Adrenal gland (tissue), 12 donors: ENCODE data around the gene SRRM2. TPM values are rescaled to one million over a fixed set of nuclear protein-coding genes. Genes with fewer than 3 reads are reported as not detected.

ENCODE experiments used
- DNase-seq, 7 donors: peaks; one replicate each; pipeline ENCODE4 v3.0.0-alpha.2; 2019 to 2020
- H3K27ac ChIP-seq, 5 donors: fragments of 200-600 bp; sonication (generic) in 4 of 5; 1 replicate in 3 of 5; 2 replicates in 2 of 5; pipeline versions ENCODE4 v1.5.1 to v1.8.0; 2016 to 2020; ENCODE audit warnings: mild to moderate bottlenecking in 1 of 5
- H3K27me3 ChIP-seq: fragments of 200-600 bp; 2 replicates; pipeline ENCODE4 v1.8.0; 2021
- H3K36me3 ChIP-seq, 2 donors: fragments of 200-600 bp; replicated peaks in 1 of 2; 1 replicate in 1 of 2; 2 replicates in 1 of 2; pipeline versions ENCODE4 v1.5.1 to v1.8.0; 2018 to 2022
- H3K4me1 ChIP-seq, 2 donors: fragments of 200-600 bp; replicated peaks in 1 of 2; 1 replicate in 1 of 2; 2 replicates in 1 of 2; pipeline versions ENCODE4 v1.5.1 to v1.8.0; 2018 to 2021
- H3K4me3 ChIP-seq, 4 donors: fragments of 200-600 bp; sonication (generic) in 3 of 4; one replicate each; pipeline ENCODE4 v1.5.1; 2016 to 2018
- H3K9me3 ChIP-seq, 3 donors: fragments of 200-600 bp; sonication (generic) in 1 of 3; replicated peaks in 1 of 3; 1 replicate in 2 of 3; 2 replicates in 1 of 3; pipeline versions ENCODE4 v1.5.1 to v1.8.0; 2016 to 2021
- POLR2A ChIP-seq, 2 donors: fragments of 450-650 bp; IDR thresholded peaks; one replicate each; pipeline ENCODE4 v1.6.1; 2017; ENCODE audit warnings: antibody characterized with exemption in 2 of 2, mild to moderate bottlenecking in 2 of 2, moderate library complexity in 1 of 2
- WGBS, 4 donors: extraction: QIAGEN DNeasy Blood & Tissue Kit in 2 of 4; methylation state at CpG; one replicate each; pipeline versions ENCODE4 v1.1.5 to v1.1.7; 2013 to 2017; 5-methylcytosine and 5-hydroxymethylcytosine counted together
- intact Hi-C, 2 donors: fragments of 100-400 bp; cut with DNase I; formaldehyde crosslinking; loops; one replicate each; pipeline versions ENCODE4 v1.14.1 to v1.15.0; 2022 to 2023
- polyA plus RNA-seq, 3 donors: library from polyadenylated mRNA; stranded (reverse); fragments of 200-250 nt in 2 of 3; fragments of 350-450 nt in 1 of 3; fragmentation: Illumina TruSeq in 1 of 3; extraction: RNeasy Lipid Tissue Mini Kit (QIAGEN cat#74804) in 1 of 3; gene quantifications; one replicate each; pipeline ENCODE4 v1.2.3, GENCODE V29; 2013 to 2014
- total RNA-seq, 9 donors: library from RNA; depleted of rRNA in 4 of 9; stranded (reverse); fragments of >200 nt in 4 of 9; fragments of 120-200 nt in 1 of 9; fragmentation: NEBNext Ultra II Directional in 1 of 9; extraction: Animal tissue kit (Norgen Biotek cat#: 25700) in 1 of 9; gene quantifications; one replicate each; pipeline versions ENCODE4 v1.1.0 to v1.2.4, GENCODE V29; 2013 to 2023
- TF ChIP-seq, protein P1 (sequence below), 6 experiments: fragments of 450-650 bp in 4 of 6; fragments of 200-600 bp in 2 of 6; sonication (generic) in 1 of 6; IDR thresholded peaks; 1 replicate in 5 of 6; 2 replicates in 1 of 6; pipeline versions ENCODE4 v1.5.1 to v1.8.0; 2016 to 2021; ENCODE audit warnings: antibody characterized with exemption in 6 of 6, mild to moderate bottlenecking in 2 of 6, moderate library complexity in 1 of 6
- donor health status: healthy with polysubstance abuse.
- donor health status: Bipolar disorder and iron deficiency.
- donor health status: DM: yes; HTN: yes; CAD: no.
- donor health status: DM: no; HTN: no; CAD: no.
- donor health status: DM: no; HTN: no; CAD: no.
- donor health status: DM: yes; HTN: yes; CAD: no.

SRRM2 gene
- total and polyA plus RNA-seq, 12 donors, result 81.7 to 3,120 (median 328) TPM

DNA sequence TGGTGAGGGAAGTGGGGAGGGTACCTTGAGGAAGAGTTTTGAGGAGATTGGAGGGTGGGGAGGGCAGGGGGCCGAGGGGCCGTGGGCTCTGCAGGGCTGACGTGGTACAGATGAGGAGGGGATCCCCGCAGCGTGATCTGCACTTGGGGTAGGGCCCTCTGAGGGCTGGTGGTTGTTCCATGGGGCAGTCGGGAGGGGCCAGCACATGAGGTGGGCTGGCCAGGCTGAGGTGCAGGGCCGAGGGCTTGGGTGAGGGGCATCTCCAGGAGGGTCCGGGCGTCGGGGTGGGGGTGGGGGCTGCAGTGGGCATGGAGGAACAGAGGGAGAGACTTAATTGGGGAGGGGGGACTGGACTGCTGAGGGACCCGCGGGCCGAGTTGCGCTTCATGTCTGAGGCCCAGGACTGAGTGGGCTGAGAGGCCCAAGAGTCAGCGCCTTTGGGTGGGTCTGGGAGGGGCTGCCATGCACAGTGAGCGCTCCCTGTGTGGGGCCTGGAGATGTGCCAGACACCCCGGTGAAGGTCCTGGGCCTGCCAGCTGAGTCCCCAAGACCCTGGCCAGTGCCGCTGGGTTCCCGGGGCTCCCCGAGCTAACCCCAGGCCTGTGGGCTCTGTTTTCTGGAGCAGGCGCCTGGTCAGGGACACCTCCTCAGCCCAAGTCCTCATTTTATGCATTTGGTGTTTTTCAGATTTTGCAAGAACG lies 45.7 kb upstream of the SRRM2 start:
- DNase-seq, result no peak
- WGBS, 4 donors, result 92 to 96% (median 95%) methylated on average over 11 to 22 of the region's 22 CpGs
- Histone ChIP-seq H3K27me3 (no peaks in the 10 kb centered on the region), H3K4me1 (no peaks in the 10 kb centered on the region), H3K27ac (no peak overlapping the region), H3K4me3 (no peak overlapping the region), H3K36me3 (peaks cover 0 to 55% of the 10 kb centered on the region in 2 donors), H3K9me3 (no peaks in the 10 kb centered on the region)
- intact Hi-C loops, result no loop called here
- TF ChIP-seq, protein P1, sequence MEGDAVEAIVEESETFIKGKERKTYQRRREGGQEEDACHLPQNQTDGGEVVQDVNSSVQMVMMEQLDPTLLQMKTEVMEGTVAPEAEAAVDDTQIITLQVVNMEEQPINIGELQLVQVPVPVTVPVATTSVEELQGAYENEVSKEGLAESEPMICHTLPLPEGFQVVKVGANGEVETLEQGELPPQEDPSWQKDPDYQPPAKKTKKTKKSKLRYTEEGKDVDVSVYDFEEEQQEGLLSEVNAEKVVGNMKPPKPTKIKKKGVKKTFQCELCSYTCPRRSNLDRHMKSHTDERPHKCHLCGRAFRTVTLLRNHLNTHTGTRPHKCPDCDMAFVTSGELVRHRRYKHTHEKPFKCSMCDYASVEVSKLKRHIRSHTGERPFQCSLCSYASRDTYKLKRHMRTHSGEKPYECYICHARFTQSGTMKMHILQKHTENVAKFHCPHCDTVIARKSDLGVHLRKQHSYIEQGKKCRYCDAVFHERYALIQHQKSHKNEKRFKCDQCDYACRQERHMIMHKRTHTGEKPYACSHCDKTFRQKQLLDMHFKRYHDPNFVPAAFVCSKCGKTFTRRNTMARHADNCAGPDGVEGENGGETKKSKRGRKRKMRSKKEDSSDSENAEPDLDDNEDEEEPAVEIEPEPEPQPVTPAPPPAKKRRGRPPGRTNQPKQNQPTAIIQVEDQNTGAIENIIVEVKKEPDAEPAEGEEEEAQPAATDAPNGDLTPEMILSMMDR (IDR thresholded peaks at IDR 0.05), result no peak
- no peak for TF ChIP-seq POLR2A (IDR thresholded peaks at IDR 0.05)

DNA sequence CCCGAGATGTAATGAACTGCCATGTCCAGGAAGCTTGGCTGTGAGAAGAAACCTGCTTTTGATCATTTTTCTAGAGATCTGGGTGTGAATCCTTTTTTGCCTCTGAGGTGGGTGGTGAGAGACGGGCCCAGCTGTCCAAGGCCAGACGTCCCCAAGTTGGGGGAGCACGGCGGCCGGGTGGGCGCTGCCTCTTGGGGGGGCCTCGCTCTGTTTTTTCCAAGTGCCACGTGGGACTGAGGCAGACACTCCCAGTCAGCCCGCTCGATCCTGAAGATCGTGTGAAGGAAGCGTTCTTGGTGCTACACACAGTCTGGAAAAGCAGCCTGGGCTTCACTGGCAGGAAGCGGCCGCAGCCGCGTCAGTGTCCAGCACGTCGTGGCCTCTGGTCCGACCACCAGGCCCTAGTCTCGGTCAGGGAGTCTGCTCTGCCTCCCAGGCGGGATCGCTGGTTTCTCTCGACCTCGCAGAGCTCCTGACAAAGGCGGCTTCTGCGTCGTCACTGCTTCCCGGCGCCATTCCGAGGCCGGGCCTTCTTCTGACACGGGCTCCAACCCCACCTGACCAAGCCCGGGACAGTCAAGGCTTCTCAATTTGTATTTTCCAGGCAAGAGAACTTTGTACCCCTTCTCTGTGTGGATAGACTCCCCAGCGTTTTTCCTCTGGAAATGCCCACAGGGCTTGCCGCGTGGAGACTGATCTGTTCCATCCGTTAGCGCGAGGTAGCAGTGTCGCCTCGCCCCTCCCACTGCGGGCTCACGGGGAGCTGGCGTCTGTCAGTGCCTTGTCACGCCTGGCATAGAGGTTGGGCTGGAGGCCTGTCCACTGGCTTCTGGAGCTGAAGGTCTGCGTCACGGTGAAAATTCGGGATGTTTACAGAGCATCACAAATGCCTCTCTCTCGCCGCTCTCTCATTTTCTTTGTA lies 44.8 kb upstream of the SRRM2 start:
- H3K4me1 ChIP-seq, result no peaks in the 10 kb centered on the region
- no peaks in the 10 kb centered on the region for H3K9me3 ChIP-seq
- intact Hi-C loops, result no loop called here
- H3K36me3 ChIP-seq, result peaks cover 0 to 47% of the 10 kb centered on the region in 2 donors
- TF ChIP-seq, protein P1 (IDR thresholded peaks at IDR 0.05), result no peak
- TF ChIP-seq POLR2A (IDR thresholded peaks at IDR 0.05), result no peak
- 91 to 94% (median 93%) methylated on average over 49 to 51 of the region's 51 CpGs for WGBS, 4 donors
- no peaks in the 10 kb centered on the region for H3K27me3 ChIP-seq
- H3K4me3 ChIP-seq, result no peak overlapping the region
- no peak for DNase-seq
- H3K27ac ChIP-seq, result no peak overlapping the region

DNA sequence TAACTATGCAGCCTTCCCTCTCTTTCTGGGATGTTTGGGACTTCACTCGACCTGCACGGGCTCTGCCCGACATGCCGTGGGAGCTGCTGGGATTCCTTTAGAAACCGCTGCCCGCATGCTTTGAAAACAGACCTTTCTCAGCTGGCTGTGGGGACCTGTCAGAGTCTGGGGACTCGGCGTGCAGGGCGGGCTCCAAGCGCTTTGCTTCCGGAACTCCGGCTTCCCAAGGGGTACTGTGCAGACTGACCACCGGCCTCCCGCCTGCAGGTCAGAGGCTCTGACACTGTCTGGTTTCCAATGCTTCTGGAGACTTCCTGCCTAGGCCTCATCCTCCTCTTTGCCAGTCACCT lies 44.2 kb upstream of the SRRM2 start:
- DNase-seq, result no peak
- Histone ChIP-seq H3K4me1 (no peaks in the 10 kb centered on the region), H3K9me3 (no peaks in the 10 kb centered on the region), H3K4me3 (no peak overlapping the region), H3K27me3 (no peaks in the 10 kb centered on the region), H3K36me3 (peaks cover 0 to 40% of the 10 kb centered on the region in 2 donors), H3K27ac (no peak overlapping the region)
- intact Hi-C loops, result no loop called here
- WGBS, 4 donors, result 94 to 97% (median 96%) methylated on average over 12 to 14 of the region's 14 CpGs
- TF ChIP-seq, protein P1 (IDR thresholded peaks at IDR 0.05), result no peak
- no peak for TF ChIP-seq POLR2A (IDR thresholded peaks at IDR 0.05)

DNA sequence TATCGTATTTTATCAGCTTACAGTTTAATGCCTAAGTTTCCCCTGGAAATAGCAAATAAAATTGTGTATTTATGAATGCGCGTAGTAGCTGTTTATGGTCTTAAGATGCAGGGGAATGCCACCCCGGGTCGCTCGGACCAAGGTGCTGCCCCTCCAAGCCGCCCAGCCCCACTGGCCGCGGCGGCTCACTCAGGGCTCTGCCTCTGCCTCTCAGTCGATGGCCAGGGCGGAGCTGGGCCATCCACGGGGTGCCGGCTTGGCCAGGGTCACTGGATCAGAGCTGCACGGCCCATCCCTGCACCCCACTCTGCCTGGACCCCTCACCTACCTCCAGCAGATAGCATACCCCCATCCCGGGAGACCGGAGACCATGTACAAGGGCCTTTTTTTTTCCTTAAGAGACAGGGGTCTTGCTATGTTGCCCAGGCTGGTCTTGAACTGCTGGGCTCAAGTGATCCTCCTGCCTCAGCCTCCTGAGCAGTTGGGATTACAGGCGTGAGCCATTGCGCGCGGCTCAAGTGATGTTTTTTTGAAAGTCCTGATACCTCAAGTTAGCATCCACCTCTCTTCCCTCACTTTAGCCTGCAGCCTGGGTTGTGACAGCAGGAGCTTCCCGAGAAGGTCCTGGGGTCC lies 43.4 kb upstream of the SRRM2 start:
- Histone ChIP-seq H3K27ac (no peak overlapping the region), H3K27me3 (no peaks in the 10 kb centered on the region), H3K4me1 (no peaks in the 10 kb centered on the region), H3K4me3 (no peak overlapping the region), H3K9me3 (no peaks in the 10 kb centered on the region), H3K36me3 (peaks cover 0 to 33% of the 10 kb centered on the region in 2 donors)
- DNase-seq, result no peak
- TF ChIP-seq, protein P1 (IDR thresholded peaks at IDR 0.05), result no peak
- no peak for TF ChIP-seq POLR2A (IDR thresholded peaks at IDR 0.05)
- WGBS, 4 donors, result 90 to 95% (median 94%) methylated on average over 16 to 22 of the region's 22 CpGs
- intact Hi-C loops, result no loop called here
